GM12878 (cell line): ENCODE data around the gene SMURF1. TPM values are rescaled to one million over a fixed set of nuclear protein-coding genes. Genes with fewer than 3 reads are reported as not detected.

Source experiments
- CBX5 ChIP-seq: sonication (generic); IDR thresholded peaks from 2 replicates; pipeline ENCODE4 v1.6.1; 2016; ENCODE audit warnings: low read depth, moderate library complexity, mild to moderate bottlenecking, inconsistent platforms
- CHD1 ChIP-seq: IDR thresholded peaks from 2 replicates; pipeline ENCODE4 v1.6.1; 2012; ENCODE audit warnings: low read depth, low read length, improper control_type of control experiment
- CHD4 ChIP-seq: fragments of 200-600 bp; sonication (generic); IDR thresholded peaks from 2 replicates; pipeline ENCODE4 v1.6.1; 2016; ENCODE audit warnings: mild to moderate bottlenecking
- KLF5 ChIP-seq: fragments of 450-650 bp; IDR thresholded peaks from 2 replicates; pipeline ENCODE4 v1.6.1; 2014; ENCODE audit warnings: mild to moderate bottlenecking; ENCODE audit not compliant: partially characterized antibody
- NRF1 ChIP-seq: conservative IDR thresholded peaks from 2 replicates; pipeline ENCODE4 v1.6.1; 2011; ENCODE audit warnings: mild to moderate bottlenecking, low read depth, low read length, improper control_type of control experiment
- RFX5 ChIP-seq: IDR thresholded peaks from 2 replicates; pipeline ENCODE4 v1.6.1; 2011; ENCODE audit warnings: low read depth, low read length, improper control_type of control experiment
- polyA plus RNA-seq, 11 experiments: library from polyadenylated mRNA; depleted of rRNA in 4 of 11; unstranded in 6 of 11; stranded (reverse) in 5 of 11; fragments of >200 nt; fragmentation: Nextera tagmentation in 4 of 11; fragmentation: Illumina TruSeq in 1 of 11; extraction: Ambion mirVana in 4 of 11; extraction: Trizol in 1 of 11; gene quantifications; 1 replicate in 1 of 11; 2 replicates in 10 of 11; pipeline versions ENCODE4 v1.2.1 to v1.2.3, GENCODE V29; 2011 to 2016; ENCODE audit warnings: inconsistent platforms in 2 of 11, missing spikeins in 2 of 11, low read depth in 1 of 11
- total RNA-seq, 4 experiments: library from RNA; depleted of rRNA in 3 of 4; stranded (reverse); fragments of >200 nt in 3 of 4; fragmentation: Illumina TruSeq in 1 of 4; extraction: Trizol in 1 of 4; gene quantifications; 2 replicates each; pipeline versions ENCODE4 v1.2.1 to v1.2.3, GENCODE V29; 2013 to 2021
- TF ChIP-seq, protein P1 (sequence below): fragments of 450-650 bp; IDR thresholded peaks from 2 replicates; pipeline ENCODE4 v1.6.1; 2017; ENCODE audit warnings: antibody characterized with exemption, mild to moderate bottlenecking, moderate library complexity
- TF ChIP-seq, protein P2 (sequence below): IDR thresholded peaks from 2 replicates; pipeline ENCODE4 v1.6.1; 2011; ENCODE audit warnings: low read depth, low read length, improper control_type of control experiment, borderline replicate concordance
- TF ChIP-seq, protein P3 (sequence below): fragments of 450-650 bp; IDR thresholded peaks from 2 replicates; pipeline ENCODE4 v1.6.1; 2016; ENCODE audit warnings: mild to moderate bottlenecking
- TF ChIP-seq, protein P4 (sequence below): fragments of 450-650 bp; IDR thresholded peaks from 2 replicates; pipeline ENCODE4 v1.6.1; 2017; ENCODE audit warnings: mild to moderate bottlenecking, moderate library complexity
- TF ChIP-seq, protein P5 (sequence below): fragments of 150-350 bp; IDR thresholded peaks from 2 replicates; pipeline ENCODE4 v1.6.1; 2014; ENCODE audit warnings: mild to moderate bottlenecking, low read depth, low read length

The SMURF1 gene
- total and polyA plus RNA-seq, 10 of the 15 experiments (the other 5 are each of a cell fraction or from before 2014, with no cell fraction given): 0.76 to 14.0 (median 7.9) TPM

DNA sequence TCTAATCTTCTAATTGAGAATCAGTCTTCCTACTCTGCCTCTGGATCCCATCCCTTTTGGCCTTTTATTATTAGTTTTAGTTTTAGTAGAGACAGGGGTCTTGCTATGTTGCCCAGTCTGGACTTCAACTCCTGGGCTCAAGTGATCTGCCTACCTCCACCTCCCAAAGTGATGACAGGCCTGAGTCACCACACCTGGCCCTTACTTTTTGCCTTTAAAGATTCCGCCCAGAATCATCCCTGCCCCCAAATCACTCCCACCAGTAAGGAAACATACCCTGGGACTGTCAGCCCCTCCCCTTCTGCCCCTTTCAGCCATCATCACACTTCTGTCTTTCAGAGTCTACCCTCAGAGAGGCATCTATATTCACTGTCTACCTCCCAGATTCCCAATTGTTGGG, 45.3 kb upstream of the SMURF1 start (continued):
- TF ChIP-seq, protein P1, sequence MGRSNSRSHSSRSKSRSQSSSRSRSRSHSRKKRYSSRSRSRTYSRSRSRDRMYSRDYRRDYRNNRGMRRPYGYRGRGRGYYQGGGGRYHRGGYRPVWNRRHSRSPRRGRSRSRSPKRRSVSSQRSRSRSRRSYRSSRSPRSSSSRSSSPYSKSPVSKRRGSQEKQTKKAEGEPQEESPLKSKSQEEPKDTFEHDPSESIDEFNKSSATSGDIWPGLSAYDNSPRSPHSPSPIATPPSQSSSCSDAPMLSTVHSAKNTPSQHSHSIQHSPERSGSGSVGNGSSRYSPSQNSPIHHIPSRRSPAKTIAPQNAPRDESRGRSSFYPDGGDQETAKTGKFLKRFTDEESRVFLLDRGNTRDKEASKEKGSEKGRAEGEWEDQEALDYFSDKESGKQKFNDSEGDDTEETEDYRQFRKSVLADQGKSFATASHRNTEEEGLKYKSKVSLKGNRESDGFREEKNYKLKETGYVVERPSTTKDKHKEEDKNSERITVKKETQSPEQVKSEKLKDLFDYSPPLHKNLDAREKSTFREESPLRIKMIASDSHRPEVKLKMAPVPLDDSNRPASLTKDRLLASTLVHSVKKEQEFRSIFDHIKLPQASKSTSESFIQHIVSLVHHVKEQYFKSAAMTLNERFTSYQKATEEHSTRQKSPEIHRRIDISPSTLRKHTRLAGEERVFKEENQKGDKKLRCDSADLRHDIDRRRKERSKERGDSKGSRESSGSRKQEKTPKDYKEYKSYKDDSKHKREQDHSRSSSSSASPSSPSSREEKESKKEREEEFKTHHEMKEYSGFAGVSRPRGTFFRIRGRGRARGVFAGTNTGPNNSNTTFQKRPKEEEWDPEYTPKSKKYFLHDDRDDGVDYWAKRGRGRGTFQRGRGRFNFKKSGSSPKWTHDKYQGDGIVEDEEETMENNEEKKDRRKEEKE: no peak
- no peak for TF ChIP-seq NRF1
- TF ChIP-seq, protein P2, sequence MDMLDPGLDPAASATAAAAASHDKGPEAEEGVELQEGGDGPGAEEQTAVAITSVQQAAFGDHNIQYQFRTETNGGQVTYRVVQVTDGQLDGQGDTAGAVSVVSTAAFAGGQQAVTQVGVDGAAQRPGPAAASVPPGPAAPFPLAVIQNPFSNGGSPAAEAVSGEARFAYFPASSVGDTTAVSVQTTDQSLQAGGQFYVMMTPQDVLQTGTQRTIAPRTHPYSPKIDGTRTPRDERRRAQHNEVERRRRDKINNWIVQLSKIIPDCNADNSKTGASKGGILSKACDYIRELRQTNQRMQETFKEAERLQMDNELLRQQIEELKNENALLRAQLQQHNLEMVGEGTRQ: no peak
- TF ChIP-seq CBX5: no peak
- TF ChIP-seq, protein P3, sequence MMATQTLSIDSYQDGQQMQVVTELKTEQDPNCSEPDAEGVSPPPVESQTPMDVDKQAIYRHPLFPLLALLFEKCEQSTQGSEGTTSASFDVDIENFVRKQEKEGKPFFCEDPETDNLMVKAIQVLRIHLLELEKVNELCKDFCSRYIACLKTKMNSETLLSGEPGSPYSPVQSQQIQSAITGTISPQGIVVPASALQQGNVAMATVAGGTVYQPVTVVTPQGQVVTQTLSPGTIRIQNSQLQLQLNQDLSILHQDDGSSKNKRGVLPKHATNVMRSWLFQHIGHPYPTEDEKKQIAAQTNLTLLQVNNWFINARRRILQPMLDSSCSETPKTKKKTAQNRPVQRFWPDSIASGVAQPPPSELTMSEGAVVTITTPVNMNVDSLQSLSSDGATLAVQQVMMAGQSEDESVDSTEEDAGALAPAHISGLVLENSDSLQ: no peak
- TF ChIP-seq RFX5: no peak
- TF ChIP-seq CHD4: no peak
- TF ChIP-seq KLF5: no peak
- TF ChIP-seq, protein P4, sequence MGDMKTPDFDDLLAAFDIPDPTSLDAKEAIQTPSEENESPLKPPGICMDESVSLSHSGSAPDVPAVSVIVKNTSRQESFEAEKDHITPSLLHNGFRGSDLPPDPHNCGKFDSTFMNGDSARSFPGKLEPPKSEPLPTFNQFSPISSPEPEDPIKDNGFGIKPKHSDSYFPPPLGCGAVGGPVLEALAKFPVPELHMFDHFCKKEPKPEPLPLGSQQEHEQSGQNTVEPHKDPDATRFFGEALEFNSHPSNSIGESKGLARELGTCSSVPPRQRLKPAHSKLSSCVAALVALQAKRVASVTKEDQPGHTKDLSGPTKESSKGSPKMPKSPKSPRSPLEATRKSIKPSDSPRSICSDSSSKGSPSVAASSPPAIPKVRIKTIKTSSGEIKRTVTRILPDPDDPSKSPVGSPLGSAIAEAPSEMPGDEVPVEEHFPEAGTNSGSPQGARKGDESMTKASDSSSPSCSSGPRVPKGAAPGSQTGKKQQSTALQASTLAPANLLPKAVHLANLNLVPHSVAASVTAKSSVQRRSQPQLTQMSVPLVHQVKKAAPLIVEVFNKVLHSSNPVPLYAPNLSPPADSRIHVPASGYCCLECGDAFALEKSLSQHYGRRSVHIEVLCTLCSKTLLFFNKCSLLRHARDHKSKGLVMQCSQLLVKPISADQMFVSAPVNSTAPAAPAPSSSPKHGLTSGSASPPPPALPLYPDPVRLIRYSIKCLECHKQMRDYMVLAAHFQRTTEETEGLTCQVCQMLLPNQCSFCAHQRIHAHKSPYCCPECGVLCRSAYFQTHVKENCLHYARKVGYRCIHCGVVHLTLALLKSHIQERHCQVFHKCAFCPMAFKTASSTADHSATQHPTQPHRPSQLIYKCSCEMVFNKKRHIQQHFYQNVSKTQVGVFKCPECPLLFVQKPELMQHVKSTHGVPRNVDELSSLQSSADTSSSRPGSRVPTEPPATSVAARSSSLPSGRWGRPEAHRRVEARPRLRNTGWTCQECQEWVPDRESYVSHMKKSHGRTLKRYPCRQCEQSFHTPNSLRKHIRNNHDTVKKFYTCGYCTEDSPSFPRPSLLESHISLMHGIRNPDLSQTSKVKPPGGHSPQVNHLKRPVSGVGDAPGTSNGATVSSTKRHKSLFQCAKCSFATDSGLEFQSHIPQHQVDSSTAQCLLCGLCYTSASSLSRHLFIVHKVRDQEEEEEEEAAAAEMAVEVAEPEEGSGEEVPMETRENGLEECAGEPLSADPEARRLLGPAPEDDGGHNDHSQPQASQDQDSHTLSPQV: no peak
- no peak for TF ChIP-seq CHD1
- TF ChIP-seq, protein P5, sequence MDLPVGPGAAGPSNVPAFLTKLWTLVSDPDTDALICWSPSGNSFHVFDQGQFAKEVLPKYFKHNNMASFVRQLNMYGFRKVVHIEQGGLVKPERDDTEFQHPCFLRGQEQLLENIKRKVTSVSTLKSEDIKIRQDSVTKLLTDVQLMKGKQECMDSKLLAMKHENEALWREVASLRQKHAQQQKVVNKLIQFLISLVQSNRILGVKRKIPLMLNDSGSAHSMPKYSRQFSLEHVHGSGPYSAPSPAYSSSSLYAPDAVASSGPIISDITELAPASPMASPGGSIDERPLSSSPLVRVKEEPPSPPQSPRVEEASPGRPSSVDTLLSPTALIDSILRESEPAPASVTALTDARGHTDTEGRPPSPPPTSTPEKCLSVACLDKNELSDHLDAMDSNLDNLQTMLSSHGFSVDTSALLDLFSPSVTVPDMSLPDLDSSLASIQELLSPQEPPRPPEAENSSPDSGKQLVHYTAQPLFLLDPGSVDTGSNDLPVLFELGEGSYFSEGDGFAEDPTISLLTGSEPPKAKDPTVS: no peak
